ENCODE measurements around the gene ZNF300.
"Not testable (repeated sequence)": the region's sequence is repeated elsewhere in the genome, so short reads cannot be mapped to it uniquely, and the experiment has no call there.

Gene ZNF300

DNA sequence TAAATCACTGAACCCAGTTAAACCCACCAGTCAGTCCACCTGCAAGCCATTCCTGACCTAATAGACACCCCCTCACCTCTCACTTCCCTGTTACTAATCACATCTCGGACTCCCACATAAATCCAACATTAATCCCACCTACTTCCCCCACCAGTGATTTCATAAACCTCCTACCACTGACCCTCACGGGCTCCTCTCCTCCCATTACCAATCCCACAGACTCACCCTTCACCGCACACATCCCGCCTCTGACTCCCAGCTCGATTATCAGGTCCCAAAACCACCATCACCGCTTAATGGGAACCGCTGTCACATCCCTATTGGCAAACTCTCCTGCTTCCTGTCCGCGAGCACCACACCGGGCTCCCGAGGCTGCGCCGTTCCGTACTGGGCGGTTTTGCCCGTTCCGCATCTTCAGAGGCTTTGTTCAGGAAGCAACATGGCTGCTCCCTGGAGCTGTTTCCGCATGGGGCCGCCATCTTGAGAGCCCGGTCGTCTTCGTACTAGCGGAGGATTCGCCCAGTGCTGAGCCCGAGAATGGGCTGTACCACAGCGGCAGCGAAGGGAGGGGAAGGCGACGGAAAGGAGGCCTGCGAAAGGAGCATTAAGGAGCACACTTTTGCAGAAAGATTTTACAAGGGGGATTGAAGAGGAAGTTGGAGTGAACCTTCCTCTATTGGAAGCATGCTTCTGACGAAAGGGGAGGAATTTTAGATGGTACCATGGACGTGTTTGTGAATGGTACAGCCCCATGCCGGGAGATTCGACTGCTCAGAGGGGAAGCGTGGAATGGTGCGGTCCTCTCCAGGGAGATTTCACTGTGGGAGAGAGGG, at the start of gene ZNF300:
Gene ZNF300 (minus strand): TSS at position 502 of the 833 bp plus-strand sequence. CDS start 1,825 bp downstream, outside the sequence.
- peak; percentile 95 for DNase-seq

DNA sequence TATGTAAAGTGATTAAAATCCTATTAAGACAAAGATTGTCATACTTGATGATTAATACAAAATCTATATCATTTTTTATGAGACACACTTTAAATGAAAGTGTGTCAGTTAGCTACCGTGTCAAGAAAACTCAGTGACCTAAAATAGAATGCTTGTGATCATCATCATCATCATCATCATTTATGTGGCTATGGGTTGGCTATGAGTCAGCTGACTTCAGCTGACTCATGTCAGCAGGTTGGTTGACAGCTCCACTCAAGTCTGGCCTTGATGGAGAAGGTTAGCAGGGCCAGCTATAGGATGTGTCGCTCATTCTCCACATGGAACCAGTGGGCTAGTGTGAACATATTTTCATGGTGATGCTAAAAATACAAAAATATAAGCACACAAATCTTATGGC, 43.8 kb upstream of the ZNF300 start:
- no peak for DNase-seq

GRCh38 chr5:150946351-150946905, 41.6 kb upstream of the ZNF300 start:
- DNase-seq = peak; percentile 93

DNA sequence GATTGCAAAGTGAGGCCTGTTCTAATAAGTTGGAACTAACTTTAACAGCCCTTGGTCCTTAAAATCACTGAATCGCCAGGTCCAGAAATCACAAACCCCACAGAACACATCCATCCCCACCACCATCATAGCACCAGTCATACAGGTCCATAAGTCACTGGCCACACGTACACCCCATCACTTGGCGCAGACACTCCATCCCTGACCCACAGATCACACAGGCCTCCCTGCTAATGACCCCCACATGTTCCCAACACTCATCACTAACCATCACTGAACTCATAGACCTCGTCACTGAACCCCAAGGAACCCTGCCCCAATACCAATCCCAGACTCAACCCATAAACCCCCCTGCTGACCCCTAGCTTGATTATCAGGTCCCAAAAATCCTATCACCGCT, 41.2 kb upstream of the ZNF300 start:
- DNase-seq = no peak

DNA sequence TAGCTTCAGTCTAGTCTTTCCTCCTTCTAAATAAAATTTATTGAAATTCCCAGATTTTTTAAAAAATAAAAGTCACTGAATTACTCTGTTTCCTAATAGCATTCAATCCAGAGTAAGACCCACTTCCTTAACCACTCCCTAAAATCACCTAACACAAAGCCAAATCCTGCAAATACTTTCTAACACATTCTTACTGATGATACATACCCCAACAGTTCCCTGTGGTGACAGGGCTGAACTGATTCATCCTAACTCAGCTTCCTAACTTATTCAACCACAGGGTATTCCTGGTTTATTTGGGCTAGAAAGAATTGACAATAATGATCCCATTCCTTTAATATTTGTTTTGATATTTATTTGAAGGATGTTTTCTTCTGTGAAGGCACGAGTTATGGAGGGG, 40.7 kb upstream of the ZNF300 start:
- DNase-seq = no peak

- no peak for DNase-seq
These were observed 26.7 kb upstream of the ZNF300 start for GRCh38 chr5:150931368-150931965.

DNA sequence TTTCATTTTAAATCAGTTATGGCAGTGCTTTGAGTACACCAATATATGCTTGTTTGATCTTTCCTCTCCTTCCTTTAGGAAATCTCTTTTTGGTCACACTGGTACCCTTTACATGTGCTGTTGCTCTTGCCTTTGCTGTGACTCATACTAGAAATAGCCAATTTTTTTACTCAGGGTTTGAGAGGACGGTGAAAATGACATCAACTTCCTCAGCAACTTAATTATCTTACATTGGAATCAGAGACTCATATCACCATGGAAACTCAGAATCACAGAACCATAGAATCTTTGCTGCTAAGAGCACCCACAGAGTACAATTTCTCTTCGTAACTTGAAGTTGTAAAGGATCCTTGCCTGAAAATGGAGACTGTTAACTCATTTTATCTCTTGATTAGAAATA, 13.8 kb upstream of the ZNF300 start:
- DNase-seq = no peak

DNA sequence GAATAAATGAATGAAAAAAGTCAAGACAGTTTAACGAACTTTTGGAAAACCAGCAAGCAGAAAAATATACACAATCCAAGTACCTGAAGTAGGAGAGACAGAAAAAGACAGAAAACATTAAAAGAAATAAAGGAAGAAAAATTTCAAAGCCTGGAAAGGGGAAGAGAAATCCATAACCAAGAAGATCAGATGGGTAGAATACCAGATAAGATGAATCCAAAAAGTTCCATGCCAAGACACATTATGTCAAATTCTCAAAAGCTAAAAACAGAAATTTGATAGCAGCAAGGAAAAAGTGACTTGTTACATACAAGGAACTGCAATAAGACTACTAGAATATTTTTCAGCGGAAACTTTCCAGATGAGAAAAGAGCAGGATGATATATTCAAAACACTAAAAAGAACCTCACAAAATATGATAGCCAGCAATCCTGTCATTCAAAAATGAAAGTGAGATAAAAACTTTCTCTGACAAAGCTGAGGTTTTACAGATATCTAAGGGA, 7.6 kb upstream of the ZNF300 start:
- no peak for DNase-seq

GRCh38 chr5:150905312-150905683, 518 bp upstream of the ZNF300 start:
- no peak for DNase-seq

DNA sequence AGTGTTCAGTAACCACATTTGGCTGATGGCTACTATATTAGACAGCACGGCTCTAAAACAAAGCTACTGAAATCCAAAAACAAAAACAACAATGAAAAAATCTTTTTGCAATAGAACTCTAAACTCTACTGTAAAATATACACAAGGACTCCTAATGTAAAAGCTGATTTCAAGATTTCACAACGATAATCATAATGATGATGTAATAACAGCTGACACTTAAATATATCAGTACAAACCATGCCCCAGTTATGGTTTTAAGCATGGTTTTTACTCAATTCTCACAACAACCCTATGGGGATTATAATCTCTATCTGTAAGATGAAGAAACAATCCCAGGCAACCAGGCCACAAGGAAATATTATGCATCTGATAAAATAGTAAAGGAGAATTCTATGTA, 3.3 kb downstream of the ZNF300 start:
- DNase-seq = no peak

- DNase-seq = no peak
These were observed 9.1 kb downstream of the ZNF300 start for GRCh38 chr5:150895431-150896428.

GRCh38 chr5:150879358-150879757, 25.4 kb downstream of the ZNF300 start:
- DNase-seq = no peak

GRCh38 chr5:150862070-150862469, 42.7 kb downstream of the ZNF300 start:
- no peak for DNase-seq

DNA sequence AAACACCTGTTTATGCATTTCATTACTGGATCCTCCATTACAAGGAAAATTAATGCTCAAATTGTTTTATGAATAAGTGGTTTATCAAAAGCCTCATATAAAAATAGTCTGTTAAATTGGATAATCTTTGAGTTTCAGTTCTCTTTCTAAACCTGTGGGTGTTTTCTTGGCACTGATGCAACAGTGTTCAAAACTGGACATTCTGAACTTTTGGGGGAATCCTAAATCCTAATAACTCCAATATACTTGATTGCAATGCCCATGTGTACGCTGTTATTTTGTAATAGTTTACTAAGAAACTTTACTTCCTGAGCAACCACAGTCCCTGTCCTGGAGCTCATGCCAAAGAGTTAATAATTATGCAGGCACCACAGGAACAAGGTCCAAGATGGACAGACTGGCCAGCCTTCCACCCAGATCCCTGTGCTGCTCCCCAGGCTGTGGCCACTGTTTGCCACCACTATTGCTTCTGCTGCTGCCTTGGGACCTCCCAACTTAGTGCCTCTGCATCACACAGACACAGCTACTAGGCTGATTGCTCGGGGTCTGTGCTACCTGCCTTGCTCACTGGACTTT, 44.4 kb downstream of the ZNF300 start:
- no peak for DNase-seq

GRCh38 chr5:150856700-150857099, 48.1 kb downstream of the ZNF300 start:
- not testable (repeated sequence) for DNase-seq

GRCh38 chr5:150853561-150853960, 51.2 kb downstream of the ZNF300 start:
- DNase-seq = no peak

GRCh38 chr5:150851039-150851438, 53.7 kb downstream of the ZNF300 start:
- DNase-seq = no peak

- DNase-seq = no peak
These were observed 56.5 kb downstream of the ZNF300 start for GRCh38 chr5:150848271-150848670.

DNA sequence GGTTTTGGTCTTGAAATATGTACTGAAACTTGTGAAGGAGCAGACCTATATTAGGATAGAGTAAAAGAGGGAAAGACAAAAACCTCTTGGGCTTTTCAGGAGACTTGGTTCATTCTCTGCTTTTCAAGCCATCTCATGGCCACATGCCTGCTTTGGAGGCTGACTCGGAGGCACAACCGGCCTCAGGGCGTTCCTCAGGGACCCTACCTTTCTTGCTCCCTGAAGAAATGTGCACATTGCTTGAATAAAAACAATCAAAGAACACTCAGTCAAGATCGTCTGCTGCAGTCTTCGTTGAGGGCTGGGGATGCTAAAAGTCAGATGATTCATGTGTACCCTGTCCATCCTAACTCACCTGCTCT, 57.5 kb downstream of the ZNF300 start:
- DNase-seq = no peak

DNA sequence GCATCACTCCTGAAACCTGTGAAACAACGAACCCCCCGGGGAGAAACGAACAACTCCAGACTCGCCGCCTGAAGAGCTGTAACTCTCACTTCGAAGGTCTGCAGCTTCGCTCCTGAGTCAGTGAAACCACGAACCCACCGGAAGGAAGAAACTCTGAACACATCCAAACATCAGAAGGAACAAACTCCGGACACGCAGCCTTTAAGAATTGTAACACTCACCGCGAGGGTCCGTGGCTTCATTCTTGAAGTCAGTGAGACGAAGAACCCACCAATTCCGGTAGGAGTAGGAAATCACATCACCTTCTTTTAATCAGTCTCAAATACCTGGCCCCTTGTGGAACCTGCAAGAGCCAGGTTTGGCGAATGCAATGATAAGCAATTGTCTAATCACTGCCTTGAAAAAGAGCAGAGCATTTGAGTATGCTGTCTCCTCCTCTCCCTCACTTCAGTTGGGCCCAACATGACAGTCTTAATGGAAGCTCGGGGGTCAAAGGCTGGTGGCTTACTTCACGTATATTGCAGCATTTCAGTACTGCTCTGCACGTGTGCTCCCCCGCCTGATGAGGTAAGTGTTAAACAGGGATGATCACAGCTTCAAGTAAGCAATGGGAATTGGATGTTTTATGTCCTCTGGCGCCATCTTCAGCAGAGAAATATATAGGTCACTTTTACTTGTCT, 58.0 kb downstream of the ZNF300 start:
- peak; percentile 63 for DNase-seq

- DNase-seq = not testable (repeated sequence)
These were observed 58.5 kb downstream of the ZNF300 start, which contains the start of gene IRGM for GRCh38 chr5:150846308-150846653. Gene IRGM, plus strand, starts transcription at chr5:150846521. Its CDS starts 1,603 bp downstream, at chr5:150848124.

Measured in right hindlimb (tissue), 1 donor.